ENCODE measurements around the gene GUCY1B1.

Gene GUCY1B1

GRCh38 chr4:155758481-155759371 lies at the start of gene GUCY1B1:
GUCY1B1 (plus strand) TSS chr4:155759021; CDS start chr4:155759141, 120 bp downstream.
- no peak for FAIRE-seq

- FAIRE-seq, result no peak
Observed at GRCh38 chr4:155709918-155710317, 48.9 kb upstream of the GUCY1B1 start.

GRCh38 chr4:155711556-155711955 lies 47.3 kb upstream of the GUCY1B1 start:
- FAIRE-seq, result no peak

GRCh38 chr4:155712846-155713245 lies 46.0 kb upstream of the GUCY1B1 start:
- no peak for FAIRE-seq

- no peak for FAIRE-seq
Observed at GRCh38 chr4:155713911-155714310, 44.9 kb upstream of the GUCY1B1 start.

- FAIRE-seq, result no peak
Observed at GRCh38 chr4:155722336-155722735, 36.5 kb upstream of the GUCY1B1 start.

- FAIRE-seq, result no peak
Observed at GRCh38 chr4:155722816-155723499, 35.9 kb upstream of the GUCY1B1 start.

GRCh38 chr4:155724731-155725130 lies 34.1 kb upstream of the GUCY1B1 start:
- no peak for FAIRE-seq

- no peak for FAIRE-seq
Observed at GRCh38 chr4:155734065-155734464, 24.8 kb upstream of the GUCY1B1 start.

- FAIRE-seq, result no peak
Observed at GRCh38 chr4:155734951-155735350, 23.9 kb upstream of the GUCY1B1 start.

- no peak for FAIRE-seq
Observed at GRCh38 chr4:155735496-155735895, 23.3 kb upstream of the GUCY1B1 start.

- no peak for FAIRE-seq
Observed at GRCh38 chr4:155738548-155738947, 20.3 kb upstream of the GUCY1B1 start.

GRCh38 chr4:155741546-155741945 lies 17.3 kb upstream of the GUCY1B1 start:
- FAIRE-seq, result no peak

GRCh38 chr4:155742310-155743015 lies 16.4 kb upstream of the GUCY1B1 start:
- no peak for FAIRE-seq

GRCh38 chr4:155745984-155746383 lies 12.8 kb upstream of the GUCY1B1 start:
- no peak for FAIRE-seq

- FAIRE-seq, result no peak
Observed at GRCh38 chr4:155748039-155748438, 10.8 kb upstream of the GUCY1B1 start.

GRCh38 chr4:155749041-155749440 lies 9.8 kb upstream of the GUCY1B1 start:
- no peak for FAIRE-seq

GRCh38 chr4:155751569-155751968 lies 7.3 kb upstream of the GUCY1B1 start:
- no peak for FAIRE-seq

- FAIRE-seq, result no peak
Observed at GRCh38 chr4:155757745-155758265, 1.0 kb upstream of the GUCY1B1 start.

GRCh38 chr4:155759372-155760252 lies 791 bp downstream of the GUCY1B1 start:
- FAIRE-seq, result no peak

GRCh38 chr4:155761047-155761446 lies 2.2 kb downstream of the GUCY1B1 start:
- FAIRE-seq, result no peak

GRCh38 chr4:155761916-155762315 lies 3.1 kb downstream of the GUCY1B1 start:
- FAIRE-seq, result no peak

Data from G401.6 (cell line).